K562 (cell line): Measurements from ENCODE around the gene AGAP1. TPM values are rescaled to one million over a fixed set of nuclear protein-coding genes. Genes with fewer than 3 reads are reported as not detected.

Experiments used
- ATAC-seq: fragments of 200-7000 bp; cut with Tn5 transposase; 3 replicates; pipeline ENCODE4 v1.9.1; 2020; ENCODE audit warnings: moderate library complexity
- BruUV-seq: library from RNA; stranded (reverse); fragments of 400-500 nt; replicated peaks from 2 replicates; lab custom pipeline; 2021; lab: Mats Ljungman, UMichigan
- CTCF ChIA-PET: fragments of 300-600 bp; formaldehyde crosslinking; extraction: SDS; loops from one replicate; lab custom pipeline; 2021; ENCODE audit warnings: low intra/inter-chr PET ratio; lab: Yijun Ruan, JAX
- POLR2A ChIA-PET: fragments of 300-600, 350-650 bp; sonication (Branson Sonifier 250); formaldehyde crosslinking; extraction: SDS; loops from one replicate; lab custom pipeline; 2021; ENCODE audit warnings: antibody characterized with exemption, inconsistent platforms; lab: Yijun Ruan, JAX
- DNase-seq, 4 experiments: peaks; one replicate each; pipeline versions ENCODE4 v3.0.0 to v3.0.0-alpha.2; 2011 to 2018; ENCODE audit warnings: low spot score in 3 of 4, mixed read lengths in 3 of 4; ENCODE audit errors: extremely low read depth in 1 of 4
- FAIRE-seq: peaks from 2 replicates; lab custom pipeline; 2011; peaks lifted over from hg19 to GRCh38; lab: Jason Lieb, UNC
- H2AFZ ChIP-seq: 2 replicates; pipeline ENCODE4 v1.6.0; 2011; ENCODE audit warnings: low read depth, low read length, control low read depth, inconsistent platforms
- H3K27ac ChIP-seq: fragments of 200-600 bp; 3 replicates; pipeline ENCODE4 v1.8.0; 2011; ENCODE audit warnings: low read depth, mild to moderate bottlenecking, control low read depth, inconsistent platforms, low read length, moderate library complexity, mixed read lengths; ENCODE audit errors: extremely low read depth
- H3K27me3 ChIP-seq, 2 experiments: fragments of 300-600 bp in 1 of 2; 2 replicates in 1 of 2; 3 replicates in 1 of 2; pipeline versions ENCODE4 v1.6.0 to v1.8.0; 2011; ENCODE audit warnings: inconsistent platforms in 2 of 2, low read length in 2 of 2, mild to moderate bottlenecking in 1 of 2, mixed read lengths in 1 of 2, moderate library complexity in 1 of 2; ENCODE audit not compliant: control insufficient read depth in 2 of 2, insufficient read depth in 2 of 2
- H3K36me3 ChIP-seq: fragments of 300-600 bp; 3 replicates; pipeline ENCODE4 v1.8.0; 2011; ENCODE audit warnings: mild to moderate bottlenecking, low read length, inconsistent platforms; ENCODE audit not compliant: control insufficient read depth, insufficient read depth
- H3K4me1 ChIP-seq, 2 experiments: fragments of 200-600 bp in 1 of 2; replicated peaks in 1 of 2; 2 replicates in 1 of 2; 3 replicates in 1 of 2; pipeline versions ENCODE4 v1.5.1 to v1.8.0; 2011; ENCODE audit warnings: inconsistent platforms in 2 of 2, low read length in 2 of 2, mild to moderate bottlenecking in 1 of 2, mixed read lengths in 1 of 2, moderate library complexity in 1 of 2; ENCODE audit not compliant: control insufficient read depth in 2 of 2, insufficient read depth in 2 of 2
- H3K4me2 ChIP-seq: 2 replicates; pipeline ENCODE4 v1.6.1; 2011; ENCODE audit warnings: low read length, control low read depth, inconsistent platforms, mixed read lengths; ENCODE audit not compliant: insufficient read depth
- H3K4me3 ChIP-seq: fragments of 200-600 bp; sonication (generic), shearing (Covaris generic); 2 replicates; pipeline ENCODE4 v1.5.1; 2016; ENCODE audit warnings: control low read depth, inconsistent platforms
- H3K79me2 ChIP-seq: fragments of 200-600 bp; 3 replicates; pipeline ENCODE4 v1.8.0; 2011; ENCODE audit warnings: low read length, inconsistent platforms; ENCODE audit not compliant: control insufficient read depth, insufficient read depth
- H3K9ac ChIP-seq, 2 experiments: 2 replicates each; pipeline versions ENCODE4 v1.6.0 to v1.6.1; 2011; ENCODE audit warnings: low read depth in 2 of 2, low read length in 2 of 2, control low read depth in 1 of 2, inconsistent platforms in 1 of 2, mild to moderate bottlenecking in 1 of 2, mixed read lengths in 1 of 2; ENCODE audit not compliant: insufficient read depth in 1 of 2
- H3K9me1 ChIP-seq: one replicate; pipeline ENCODE4 v1.6.0; 2011; ENCODE audit warnings: inconsistent platforms, mild to moderate bottlenecking, low read length, moderate library complexity; ENCODE audit not compliant: control insufficient read depth, insufficient read depth
- H3K9me3 ChIP-seq: replicated peaks from 2 replicates; pipeline ENCODE4 v1.5.1; 2011; ENCODE audit warnings: low read depth, low read length, inconsistent platforms; ENCODE audit not compliant: control insufficient read depth, insufficient read depth
- H4K20me1 ChIP-seq: replicated peaks from 2 replicates; pipeline ENCODE4 v1.6.1; 2011; ENCODE audit warnings: low read length, inconsistent platforms, mixed read lengths; ENCODE audit not compliant: control insufficient read depth, insufficient read depth
- CC2D1A ChIP-seq: fragments of 450-650 bp; IDR thresholded peaks from 2 replicates; pipeline ENCODE4 v1.6.1; 2017; ENCODE audit warnings: mild to moderate bottlenecking
- GATA2 ChIP-seq: sonication (generic); formaldehyde crosslinking; IDR thresholded peaks from 2 replicates; pipeline ENCODE4 v1.4.0; 2020; ENCODE audit warnings: mild to moderate bottlenecking, missing genetic modification reagents
- HSF4 ChIP-seq: fragments of 250-450 bp; sonication (Bioruptor Pico); IDR thresholded peaks from 2 replicates; pipeline ENCODE4 v2.1.2; 2022; ENCODE audit warnings: mild to moderate bottlenecking, moderate library complexity, borderline replicate concordance
- NBN ChIP-seq: fragments of 450-650 bp; IDR thresholded peaks from 2 replicates; pipeline ENCODE4 v1.6.1; 2016; ENCODE audit warnings: low read depth, mild to moderate bottlenecking
- NELFE ChIP-seq: IDR thresholded peaks from 2 replicates; pipeline ENCODE4 v1.6.1; 2011; ENCODE audit warnings: mild to moderate bottlenecking; ENCODE audit not compliant: insufficient read depth, insufficient read length
- POLR3A ChIP-seq: IDR thresholded peaks from 2 replicates; pipeline ENCODE4 v1.6.1; 2011; ENCODE audit warnings: borderline replicate concordance, mild to moderate bottlenecking, moderate library complexity; ENCODE audit not compliant: insufficient read length, insufficient read depth; ENCODE audit errors: extremely low read depth
- PTBP1 ChIP-seq: fragments of 200-400 bp; formaldehyde crosslinking; IDR thresholded peaks from 2 replicates; pipeline ENCODE4 v1.6.1; 2017; ENCODE audit warnings: low read depth, low read length
- ZNF507 ChIP-seq: conservative IDR thresholded peaks from 2 replicates; pipeline ENCODE4 v1.6.1; 2017; ENCODE audit warnings: missing genetic modification characterization, missing compliant biosample characterization
- ZNF551 ChIP-seq: fragments of 250-450 bp; sonication (Bioruptor Pico); IDR thresholded peaks from 2 replicates; pipeline ENCODE4 v1.5.0; 2021; ENCODE audit warnings: mild to moderate bottlenecking, moderate library complexity
- ZNF592 ChIP-seq: fragments of 450-650 bp; IDR thresholded peaks from 2 replicates; pipeline ENCODE4 v1.6.1; 2017; ENCODE audit warnings: antibody characterized with exemption, mild to moderate bottlenecking
- WGBS: fragments of 100-300 bp; shearing (Covaris generic); methylation state at CpG from one replicate; pipeline ENCODE4 v1.1.6; 2016; ENCODE audit warnings: low coverage, mixed read lengths; ENCODE audit not compliant: insufficient coverage; ENCODE audit errors: missing lambda C conversion rate; 5-methylcytosine and 5-hydroxymethylcytosine counted together
- in situ Hi-C: fragments of 300-500 bp; cut with MboI; formaldehyde crosslinking; loops from 4 replicates; pipeline ENCODE4 v1.15.0; 2018; ENCODE audit warnings: inconsistent platforms, mixed read lengths
- intact Hi-C: fragments of 100-400 bp; cut with micrococcal nuclease; formaldehyde crosslinking; loops from 2 replicates; pipeline ENCODE4 v1.14.2; 2022
- polyA plus RNA-seq, 8 experiments: library from polyadenylated mRNA; depleted of rRNA in 4 of 8; stranded (reverse) in 5 of 8; unstranded in 3 of 8; fragments of >200 nt; fragmentation: Nextera tagmentation in 2 of 8; fragmentation: Illumina TruSeq in 1 of 8; extraction: Ambion mirVana in 2 of 8; extraction: Trizol in 1 of 8; gene quantifications; 2 replicates each; pipeline versions ENCODE4 v1.2.1 to v1.2.3, GENCODE V29; 2011 to 2014; ENCODE audit warnings: inconsistent platforms in 1 of 8, missing spikeins in 1 of 8
- total RNA-seq, 7 experiments: library from RNA; depleted of rRNA in 6 of 7; stranded (reverse); fragments of >200 nt in 6 of 7; fragmentation: Illumina TruSeq in 2 of 7; extraction: Trizol in 2 of 7; gene quantifications; 2 replicates each; pipeline versions ENCODE4 v1.2.1 to v1.2.3, GENCODE V29; 2011 to 2021; ENCODE audit warnings: low replicate concordance in 1 of 7
- TF ChIP-seq, protein P1 (sequence below): fragments of 250-450 bp; sonication (Bioruptor Pico); IDR thresholded peaks from 2 replicates; pipeline ENCODE4 v1.4.0; 2020; ENCODE audit warnings: borderline replicate concordance

AGAP1 gene
- total and polyA plus RNA-seq, 9 of the 15 experiments (the other 6 are each of a cell fraction or from before 2014, with no cell fraction given), result 1.3 to 24.0 (median 10.6) TPM

DNA sequence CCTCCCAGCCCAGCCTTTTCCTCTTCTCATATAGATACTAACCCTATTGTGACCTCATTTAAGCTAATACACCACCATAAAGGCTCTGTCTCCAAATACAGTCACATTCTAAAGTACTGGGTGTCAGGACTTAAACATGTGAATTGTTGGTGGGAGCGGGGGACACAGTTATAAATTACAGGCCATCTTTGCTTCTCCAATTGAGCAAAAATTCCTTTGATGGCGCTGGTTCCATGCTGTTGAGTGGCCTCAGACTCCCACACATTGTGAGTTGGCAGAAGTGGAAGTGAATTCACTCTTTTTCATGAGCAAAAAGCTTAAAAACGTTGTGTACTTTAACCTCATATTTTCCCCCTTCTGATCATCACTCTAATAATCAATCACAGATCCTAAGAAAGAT, 628.4 kb downstream of the AGAP1 start:
- no peak overlapping the region for H3K27ac ChIP-seq
- H3K36me3 ChIP-seq, result 0 out of 3 replicates have a peak, but pooled peaks cover 3% of the 10 kb centered on the region
- BruUV-seq, result no TSS peak
- DNase-seq (no peak), ATAC-seq (no peak), FAIRE-seq (no peak)
- H3K9me1 ChIP-seq, result no peaks in the 10 kb centered on the region
- no peaks in the 10 kb centered on the region for H3K27me3 ChIP-seq
- intact Hi-C loops (no loop called here), in situ Hi-C loops (no loop called here)
- no peaks in the 10 kb centered on the region for H4K20me1 ChIP-seq
- no peak overlapping the region for H3K4me2 ChIP-seq
- no peaks in the 10 kb centered on the region for H3K9me3 ChIP-seq
- H2AFZ ChIP-seq, result no peak overlapping the region
- 55% methylated on average over 3 of the region's 3 CpGs for WGBS
- CTCF ChIA-PET, result no interaction called here
- H3K79me2 ChIP-seq, result no peaks in the 10 kb centered on the region
- no peak for TF ChIP-seq HSF4 (CRISPR knock-in tag)
- TF ChIP-seq ZNF551, result no peak
- TF ChIP-seq, all 486 proteins: peak for 0
- H3K4me3 ChIP-seq, result no peak overlapping the region
- H3K4me1 ChIP-seq, result peaks cover 0 to 7% of the 10 kb centered on the region in 2 experiments; a peak in 1 of 5 replicates
- POLR2A ChIA-PET, result no interaction called here
- no peak overlapping the region for H3K9ac ChIP-seq

- peaks cover 0 to 7% of the 10 kb centered on the region in 2 experiments; a peak in 1 of 5 replicates for H3K4me1 ChIP-seq
- intact Hi-C loops (no loop called here), in situ Hi-C loops (no loop called here)
- no peaks in the 10 kb centered on the region for H3K27me3 ChIP-seq
- H4K20me1 ChIP-seq, result no peaks in the 10 kb centered on the region
- H3K4me3 ChIP-seq, result no peak overlapping the region
- H3K9me3 ChIP-seq, result no peaks in the 10 kb centered on the region
- ChIA-PET CTCF (no interaction called here), POLR2A (no interaction called here)
- FAIRE-seq, result no peak
- BruUV-seq, result no TSS peak
- H3K36me3 ChIP-seq, result 0 out of 3 replicates have a peak, but pooled peaks cover 3% of the 10 kb centered on the region
- no peak for DNase-seq
- no peak overlapping the region for H2AFZ ChIP-seq
- no peak overlapping the region for H3K9ac ChIP-seq
- no peaks in the 10 kb centered on the region for H3K79me2 ChIP-seq
- WGBS, result 96% methylated on average over 14 of the region's 19 CpGs
- no peak overlapping the region for H3K4me2 ChIP-seq
- no peak for ATAC-seq
- H3K27ac ChIP-seq, result no peak overlapping the region
- H3K9me1 ChIP-seq, result no peaks in the 10 kb centered on the region
- TF ChIP-seq GATA2 (CRISPR knock-in tag), result no peak
- TF ChIP-seq, protein P1, sequence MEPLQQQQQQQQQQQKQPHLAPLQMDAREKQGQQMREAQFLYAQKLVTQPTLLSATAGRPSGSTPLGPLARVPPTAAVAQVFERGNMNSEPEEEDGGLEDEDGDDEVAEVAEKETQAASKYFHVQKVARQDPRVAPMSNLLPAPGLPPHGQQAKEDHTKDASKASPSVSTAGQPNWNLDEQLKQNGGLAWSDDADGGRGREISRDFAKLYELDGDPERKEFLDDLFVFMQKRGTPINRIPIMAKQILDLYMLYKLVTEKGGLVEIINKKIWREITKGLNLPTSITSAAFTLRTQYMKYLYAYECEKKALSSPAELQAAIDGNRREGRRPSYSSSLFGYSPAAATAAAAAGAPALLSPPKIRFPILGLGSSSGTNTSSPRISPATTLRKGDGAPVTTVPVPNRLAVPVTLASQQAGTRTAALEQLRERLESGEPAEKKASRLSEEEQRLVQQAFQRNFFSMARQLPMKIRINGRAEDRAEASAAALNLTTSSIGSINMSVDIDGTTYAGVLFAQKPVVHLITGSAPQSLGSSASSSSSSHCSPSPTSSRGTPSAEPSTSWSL (CRISPR knock-in tag), result no peak
- no peak for TF ChIP-seq POLR3A
- TF ChIP-seq NBN, result no peak
- TF ChIP-seq ZNF507 (tag), result no peak
- TF ChIP-seq NELFE, result no peak
- no peak for TF ChIP-seq ZNF592
- no peak for TF ChIP-seq PTBP1
- TF ChIP-seq CC2D1A, result no peak
Observed at GRCh38 chr2:236123716-236124115, 629.9 kb downstream of the AGAP1 start.
